H9 (cell line): ENCODE data around the gene FNDC3B. TPM values are rescaled to one million over a fixed set of nuclear protein-coding genes. Genes with fewer than 3 reads are reported as not detected.
"Not testable (repeated sequence)": the region's sequence is repeated elsewhere in the genome, so short reads cannot be mapped to it uniquely, and the experiment has no call there.

Experiments
- DNase-seq: peaks from one replicate; pipeline ENCODE4 v3.0.0-alpha.2; 2017
- H2AFZ ChIP-seq: one replicate; pipeline ENCODE4 v1.6.1; 2013; ENCODE audit warnings: mild to moderate bottlenecking, low read length, control low read depth, moderate library complexity
- H2AK5ac ChIP-seq: 2 replicates; pipeline ENCODE4 v1.6.1; 2013; ENCODE audit warnings: low read length, control low read depth, mixed read lengths; ENCODE audit not compliant: insufficient read length
- H2BK120ac ChIP-seq: one replicate; pipeline ENCODE4 v1.6.1; 2013; ENCODE audit warnings: low read depth, mild to moderate bottlenecking, low read length, control low read depth, inconsistent platforms; ENCODE audit not compliant: poor library complexity, severe bottlenecking
- H2BK12ac ChIP-seq: 2 replicates; pipeline ENCODE4 v1.6.1; 2013; ENCODE audit warnings: low read length, control low read depth, mixed read lengths, low read depth; ENCODE audit not compliant: insufficient read length
- H2BK15ac ChIP-seq: 2 replicates; pipeline ENCODE4 v1.6.1; 2013; ENCODE audit warnings: low read depth, low read length, control low read depth
- H2BK20ac ChIP-seq: one replicate; pipeline ENCODE4 v1.6.1; 2013; ENCODE audit warnings: low read depth, mild to moderate bottlenecking, low read length, control low read depth, inconsistent platforms; ENCODE audit not compliant: poor library complexity, severe bottlenecking
- H2BK5ac ChIP-seq: 2 replicates; pipeline ENCODE4 v1.6.1; 2013; ENCODE audit warnings: low read length, control low read depth, mixed read lengths; ENCODE audit not compliant: insufficient read length
- H3K14ac ChIP-seq: 2 replicates; pipeline ENCODE4 v1.6.1; 2013; ENCODE audit warnings: low read length, control low read depth; ENCODE audit not compliant: insufficient read depth
- H3K18ac ChIP-seq: 2 replicates; pipeline ENCODE4 v1.6.1; 2013; ENCODE audit warnings: low read depth, mild to moderate bottlenecking, mixed read lengths, low read length, control low read depth; ENCODE audit not compliant: insufficient read length
- H3K23ac ChIP-seq: 2 replicates; pipeline ENCODE4 v1.6.1; 2013; ENCODE audit warnings: low read length, control low read depth, mixed read lengths, low read depth; ENCODE audit not compliant: insufficient read length
- H3K23me2 ChIP-seq: 2 replicates; pipeline ENCODE4 v1.6.1; 2013; ENCODE audit warnings: low read depth, mild to moderate bottlenecking, mixed read lengths, low read length, control low read depth; ENCODE audit not compliant: insufficient read length, poor library complexity, severe bottlenecking
- H3K27ac ChIP-seq: 2 replicates; pipeline ENCODE4 v1.5.1; 2013; ENCODE audit warnings: low read length, control low read depth, mixed read lengths, low read depth; ENCODE audit not compliant: insufficient read length
- H3K27me3 ChIP-seq: 2 replicates; pipeline ENCODE4 v1.6.1; 2013; ENCODE audit warnings: low read length, control low read depth, inconsistent platforms; ENCODE audit not compliant: insufficient read depth
- H3K4ac ChIP-seq: 2 replicates; pipeline ENCODE4 v1.6.1; 2013; ENCODE audit warnings: low read depth, mild to moderate bottlenecking, control low read depth, inconsistent platforms, low read length, moderate library complexity
- H3K4me1 ChIP-seq: 2 replicates; pipeline ENCODE4 v1.6.1; 2013; ENCODE audit warnings: low read length, control low read depth, inconsistent platforms; ENCODE audit not compliant: insufficient read depth
- H3K4me2 ChIP-seq: 2 replicates; pipeline ENCODE4 v1.6.1; 2013; ENCODE audit warnings: low read length, control low read depth, mixed read lengths; ENCODE audit not compliant: insufficient read length, insufficient read depth
- H3K56ac ChIP-seq: 2 replicates; pipeline ENCODE4 v1.6.1; 2013; ENCODE audit warnings: low read depth, mild to moderate bottlenecking, mixed read lengths, low read length, control low read depth; ENCODE audit not compliant: insufficient read length
- H3K79me1 ChIP-seq: 2 replicates; pipeline ENCODE4 v1.6.1; 2013; ENCODE audit warnings: low read depth, mild to moderate bottlenecking, moderate library complexity, low read length, control low read depth, inconsistent platforms; ENCODE audit not compliant: insufficient read depth, poor library complexity, severe bottlenecking
- H3K79me2 ChIP-seq: 2 replicates; pipeline ENCODE4 v1.6.1; 2013; ENCODE audit warnings: low read length, control low read depth, inconsistent platforms; ENCODE audit not compliant: insufficient read depth
- H3K9ac ChIP-seq: 2 replicates; pipeline ENCODE4 v1.6.1; 2013; ENCODE audit warnings: low read length, control low read depth, mixed read lengths; ENCODE audit not compliant: insufficient read length; ENCODE audit errors: extremely low read depth
- H3K9me3 ChIP-seq: one replicate; pipeline ENCODE4 v1.6.1; 2013; ENCODE audit warnings: low read depth, low read length, inconsistent platforms; ENCODE audit not compliant: control insufficient read depth
- H3T11ph ChIP-seq: one replicate; pipeline ENCODE4 v1.6.1; 2013; ENCODE audit warnings: mild to moderate bottlenecking, low read length, control low read depth, inconsistent platforms
- H4K20me1 ChIP-seq: one replicate; pipeline ENCODE4 v1.6.1; 2013; ENCODE audit not compliant: control insufficient read depth, insufficient read length, insufficient read depth
- H4K5ac ChIP-seq: 2 replicates; pipeline ENCODE4 v1.6.1; 2013; ENCODE audit warnings: low read depth, mild to moderate bottlenecking, mixed read lengths, low read length, control low read depth; ENCODE audit not compliant: insufficient read length
- H4K8ac ChIP-seq: replicated peaks from 2 replicates; pipeline ENCODE4 v1.6.1; 2013; ENCODE audit warnings: low read length, control low read depth, mixed read lengths, low read depth; ENCODE audit not compliant: insufficient read length
- H4K91ac ChIP-seq: 2 replicates; pipeline ENCODE4 v1.6.1; 2013; ENCODE audit warnings: low read depth, mild to moderate bottlenecking, moderate library complexity, mixed read lengths, low read length, control low read depth; ENCODE audit not compliant: insufficient read length
- H3K27ac Mint-ChIP-seq, 3 experiments: 2 replicates in 2 of 3; 3 replicates in 1 of 3; pipeline ENCODE4 v1.8.0; 2020 to 2021; ENCODE audit warnings: mixed read lengths in 3 of 3, mild to moderate bottlenecking in 1 of 3, moderate library complexity in 1 of 3
- H3K27me3 Mint-ChIP-seq: 2 replicates; pipeline ENCODE4 v1.8.0; 2021; ENCODE audit warnings: low read depth, mild to moderate bottlenecking, moderate library complexity, mixed read lengths
- H3K36me3 Mint-ChIP-seq, 3 experiments: 2 replicates in 2 of 3; 3 replicates in 1 of 3; pipeline ENCODE4 v1.8.0; 2020 to 2021; ENCODE audit warnings: low read depth in 3 of 3, mixed read lengths in 3 of 3; ENCODE audit not compliant: insufficient read depth in 1 of 3
- H3K4me1 Mint-ChIP-seq, 2 experiments: 2 replicates each; pipeline ENCODE4 v1.8.0; 2020; ENCODE audit warnings: mixed read lengths in 2 of 2
- H3K4me3 Mint-ChIP-seq, 2 experiments: 2 replicates in 1 of 2; 3 replicates in 1 of 2; pipeline ENCODE4 v1.8.0; 2020 to 2021; ENCODE audit warnings: mild to moderate bottlenecking in 2 of 2, mixed read lengths in 2 of 2, moderate library complexity in 1 of 2
- H3K9me3 Mint-ChIP-seq, 2 experiments: 2 replicates in 1 of 2; 3 replicates in 1 of 2; pipeline ENCODE4 v1.8.0; 2020; ENCODE audit warnings: mild to moderate bottlenecking in 2 of 2, mixed read lengths in 2 of 2, moderate library complexity in 1 of 2
- CTCF ChIP-seq: fragments of 200-600 bp; sonication (generic); conservative IDR thresholded peaks from 3 replicates; pipeline ENCODE4 v1.8.0; 2021; ENCODE audit warnings: antibody characterized with exemption, mild to moderate bottlenecking
- whole genome bisulfite sequencing: extraction: QIAGEN DNeasy Blood & Tissue Kit; methylation state at CpG from one replicate; pipeline ENCODE4 v1.1.7; 2013; ENCODE audit warnings: missing lambda C conversion rate, low lambda C conversion rate, mixed read lengths; ENCODE audit not compliant: insufficient read length; ENCODE audit errors: extremely low coverage; 5-methylcytosine and 5-hydroxymethylcytosine counted together
- total RNA-seq: library from RNA; stranded (reverse); gene quantifications from 2 replicates; pipeline ENCODE4 v1.2.1, GENCODE V29; 2021

The FNDC3B gene
- total RNA-seq, 1 experiment from 2014 or later, result 43.8 TPM

- Histone ChIP-seq H2BK15ac (no peak overlapping the region), H3K9me3 (no peaks in the 10 kb centered on the region), H4K91ac (no peak overlapping the region), H3K79me2 (no peaks in the 10 kb centered on the region; the same call in 1 of the 2 replicates), H3K56ac (no peak overlapping the region), H2BK5ac (no peak overlapping the region), H3K4ac (no peak overlapping the region), H2BK120ac (no peak overlapping the region), H3T11ph (no peak overlapping the region), H3K79me1 (peaks cover 5% of the 10 kb centered on the region), H2AFZ (no peak overlapping the region), H3K14ac (no peak overlapping the region), H3K9ac (no peak overlapping the region), H4K5ac (no peak overlapping the region), H4K20me1 (no peaks in the 10 kb centered on the region), H3K18ac (no peak overlapping the region), H3K27me3 (no peaks in the 10 kb centered on the region), H4K8ac (no peak overlapping the region), H3K4me2 (no peak overlapping the region), H3K4me1 (peaks cover 3% of the 10 kb centered on the region; the same call in 1 of the 2 replicates), H3K23me2 (no peaks in the 10 kb centered on the region), H3K27ac (no peak overlapping the region), H2BK20ac (no peak overlapping the region), H2AK5ac (no peak overlapping the region), H2BK12ac (no peak overlapping the region), H3K23ac (no peak overlapping the region)
- Mint-ChIP-seq H3K36me3 (peaks cover 1 to 4% (median 4%) of the 10 kb centered on the region in 3 experiments; a peak in 3 of 7 replicates), H3K4me3 (no peak overlapping the region), H3K4me1 (peaks cover 34 to 40% of the 10 kb centered on the region in 2 experiments), H3K27ac (no peak overlapping the region), H3K27me3 (no peaks in the 10 kb centered on the region), H3K9me3 (no peaks in the 10 kb centered on the region)
- TF ChIP-seq CTCF, result no peak
- DNase-seq, result no peak
- no CpG with 5 or more reads among the region's 5 CpGs for WGBS
Observed at GRCh38 chr3:172092658-172093057, 53.3 kb downstream of the FNDC3B start.

GRCh38 chr3:172093581-172094443, 54.4 kb downstream of the FNDC3B start:
- not testable (repeated sequence) for H2BK12ac ChIP-seq, H2BK120ac ChIP-seq, H3K27me3 ChIP-seq, H3K9ac ChIP-seq, H4K91ac ChIP-seq, H3K4me3 Mint-ChIP-seq, H2BK15ac ChIP-seq, H3K27me3 Mint-ChIP-seq, H2AK5ac ChIP-seq, H3K14ac ChIP-seq, H4K5ac ChIP-seq, H3K27ac ChIP-seq, H3K23me2 ChIP-seq, H3K27ac Mint-ChIP-seq, H3K18ac ChIP-seq, H3K79me2 ChIP-seq, H3K9me3 Mint-ChIP-seq, H3K36me3 Mint-ChIP-seq, H3K4me1 ChIP-seq, H4K20me1 ChIP-seq, H3K4ac ChIP-seq, H3K23ac ChIP-seq, H3T11ph ChIP-seq, H3K79me1 ChIP-seq, H2AFZ ChIP-seq, H3K4me2 ChIP-seq, H3K56ac ChIP-seq, H4K8ac ChIP-seq, H3K9me3 ChIP-seq, H2BK20ac ChIP-seq, H2BK5ac ChIP-seq, DNase-seq
- peaks cover 39 to 43% of the 10 kb centered on the region in 2 experiments for H3K4me1 Mint-ChIP-seq
- WGBS, result no CpG with 5 or more reads among the region's 13 CpGs
